Stomach smooth muscle (tissue), 2 donors: ENCODE measurements around the gene ALS2.

Experiments used
- H3K27ac ChIP-seq: one replicate; pipeline ENCODE4 v1.7.0; 2013; ENCODE audit warnings: mild to moderate bottlenecking, low read length, inconsistent platforms
- H3K27me3 ChIP-seq, 2 donors: one replicate each; pipeline ENCODE4 v1.7.0; 2013; ENCODE audit warnings: low read length in 2 of 2; ENCODE audit not compliant: insufficient read depth in 2 of 2, control insufficient read depth in 1 of 2
- H3K36me3 ChIP-seq, 2 donors: one replicate each; pipeline ENCODE4 v1.7.0; 2013; ENCODE audit warnings: low read length in 2 of 2; ENCODE audit not compliant: control insufficient read depth in 2 of 2, insufficient read depth in 2 of 2
- H3K4me1 ChIP-seq: one replicate; pipeline ENCODE4 v1.7.0; 2013; ENCODE audit warnings: low read length; ENCODE audit not compliant: control insufficient read depth, insufficient read depth
- H3K4me3 ChIP-seq, 2 donors: one replicate each; pipeline ENCODE4 v1.7.0; 2013; ENCODE audit warnings: low read length in 2 of 2
- H3K9ac ChIP-seq, 2 donors: one replicate each; pipeline ENCODE4 v1.7.0; 2013; ENCODE audit warnings: low read length in 2 of 2, mild to moderate bottlenecking in 1 of 2
- H3K9me3 ChIP-seq, 2 donors: one replicate each; pipeline ENCODE4 v1.7.0; 2013; ENCODE audit warnings: low read length in 2 of 2; ENCODE audit not compliant: control insufficient read depth in 2 of 2
- donor health status: healthy.
- donor health status: Pancreatic carcinoma.

The ALS2 gene

DNA sequence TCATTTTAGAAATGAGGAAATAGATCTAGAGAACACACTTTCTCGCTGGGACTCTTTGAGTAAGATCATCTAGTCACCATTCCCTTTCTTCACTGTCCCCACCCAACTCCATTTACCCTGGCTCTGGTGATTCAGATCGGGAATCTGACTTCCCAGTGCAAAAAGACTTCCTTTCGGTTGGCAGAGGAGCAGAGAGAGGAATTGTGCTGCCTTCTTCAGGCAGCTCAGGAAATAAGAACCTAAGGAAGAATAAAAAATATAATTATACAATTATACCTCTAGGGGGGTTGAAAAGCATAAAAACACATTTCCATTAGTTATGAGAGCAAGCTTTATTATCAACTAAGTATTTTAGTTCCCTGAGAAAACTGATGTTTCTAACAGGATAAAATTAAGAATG lies 73.0 kb downstream of the ALS2 start:
- Histone ChIP-seq H3K27ac (no peak overlapping the region), H3K27me3 (no peaks in the 10 kb centered on the region), H3K36me3 (peaks cover 13 to 38% of the 10 kb centered on the region in 2 donors), H3K4me3 (no peak overlapping the region), H3K9ac (no peak overlapping the region), H3K4me1 (no peaks in the 10 kb centered on the region), H3K9me3 (no peaks in the 10 kb centered on the region)

DNA sequence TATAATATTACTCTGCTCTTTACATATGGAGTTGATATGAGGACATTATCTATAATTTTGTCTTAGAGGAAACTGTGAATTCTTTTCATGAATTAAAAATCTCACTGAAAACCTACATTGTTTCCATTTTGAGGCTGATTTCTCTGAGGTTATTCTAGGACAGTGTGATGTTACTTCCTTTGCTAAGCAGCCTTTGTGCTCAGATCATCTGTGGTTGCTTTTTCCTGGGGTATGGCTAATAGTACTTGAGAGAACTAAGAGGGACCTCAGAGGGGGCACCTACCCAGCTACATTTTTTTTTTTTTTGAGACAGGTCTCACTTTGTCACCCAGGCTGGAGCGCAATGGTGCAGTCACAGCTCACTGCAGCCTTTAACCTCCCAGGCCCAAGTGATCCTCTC lies 73.6 kb downstream of the ALS2 start:
- Histone ChIP-seq H3K4me3 (no peak overlapping the region), H3K9ac (no peak overlapping the region), H3K4me1 (no peaks in the 10 kb centered on the region), H3K36me3 (peaks cover 13 to 38% of the 10 kb centered on the region in 2 donors), H3K9me3 (no peaks in the 10 kb centered on the region), H3K27me3 (no peaks in the 10 kb centered on the region), H3K27ac (no peak overlapping the region)

DNA sequence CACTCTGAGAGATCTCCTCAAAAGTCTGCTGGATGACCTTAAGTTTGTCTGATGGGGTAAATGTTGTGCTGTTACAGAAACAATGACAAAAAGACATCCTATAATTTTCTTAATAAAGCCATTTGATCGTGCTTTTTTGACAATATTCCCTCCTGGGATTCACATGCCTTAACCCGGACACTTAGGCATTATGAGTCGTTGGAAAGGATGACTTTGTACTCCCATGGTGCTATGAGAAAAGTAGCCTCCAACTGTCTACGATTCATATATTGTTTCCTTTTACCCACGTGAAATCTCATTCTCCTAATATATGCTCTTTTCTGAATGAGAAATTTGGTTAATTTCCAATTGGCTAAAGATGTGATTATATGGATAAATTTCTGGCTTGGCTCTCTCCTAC lies 76.2 kb downstream of the ALS2 start:
- Histone ChIP-seq H3K27me3 (no peaks in the 10 kb centered on the region), H3K27ac (no peak overlapping the region), H3K9ac (no peak overlapping the region), H3K4me1 (no peaks in the 10 kb centered on the region), H3K36me3 (peaks cover 17 to 34% of the 10 kb centered on the region in 2 donors), H3K9me3 (no peaks in the 10 kb centered on the region), H3K4me3 (no peak overlapping the region)

DNA sequence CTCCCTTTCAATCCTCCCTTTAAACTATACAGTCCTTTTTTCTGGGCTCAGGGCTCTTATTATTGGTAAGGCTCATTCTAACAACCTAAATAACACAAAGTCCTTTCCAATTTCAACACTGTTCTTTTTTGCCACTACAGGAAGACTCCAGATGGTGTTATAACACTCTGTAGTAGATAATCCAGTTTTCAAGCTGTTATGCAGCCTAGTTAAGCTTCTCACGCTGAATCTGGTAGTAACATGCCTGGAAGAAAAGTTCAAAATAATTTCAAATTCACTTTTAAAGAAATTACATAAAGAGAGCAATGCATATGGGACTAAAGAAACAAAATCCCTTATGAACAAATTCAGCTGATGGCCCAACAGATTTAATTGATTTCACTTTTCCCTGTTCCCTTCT lies 79.1 kb downstream of the ALS2 start:
- Histone ChIP-seq H3K9me3 (no peaks in the 10 kb centered on the region), H3K36me3 (peaks cover 17 to 22% of the 10 kb centered on the region in 2 donors), H3K27me3 (no peaks in the 10 kb centered on the region), H3K4me1 (no peaks in the 10 kb centered on the region), H3K27ac (no peak overlapping the region), H3K4me3 (no peak overlapping the region), H3K9ac (no peak overlapping the region)

DNA sequence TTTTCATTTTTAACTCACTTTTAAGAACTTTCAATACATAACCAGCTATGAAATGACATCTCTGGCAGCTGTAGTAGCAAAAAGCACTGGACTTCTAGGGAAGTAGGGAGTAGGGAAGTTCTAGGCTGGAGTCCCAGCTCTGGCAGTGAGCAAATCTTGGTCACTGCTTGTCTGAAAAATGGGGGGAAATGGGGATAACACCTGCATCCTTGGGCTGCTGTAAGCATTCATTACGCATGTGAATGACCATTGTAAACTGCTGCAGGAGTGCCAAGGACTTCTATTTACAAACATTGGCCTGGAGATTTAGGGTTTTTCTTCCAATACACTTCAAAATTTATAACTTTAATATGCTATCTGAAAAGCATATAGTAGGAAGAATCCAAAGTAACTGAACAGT lies 81.3 kb downstream of the ALS2 start:
- no peak overlapping the region for H3K4me3 ChIP-seq
- no peaks in the 10 kb centered on the region for H3K4me1 ChIP-seq
- H3K36me3 ChIP-seq = peaks cover 11 to 12% of the 10 kb centered on the region in 2 donors
- H3K27me3 ChIP-seq = no peaks in the 10 kb centered on the region
- H3K27ac ChIP-seq = no peak overlapping the region
- H3K9ac ChIP-seq = no peak overlapping the region
- no peaks in the 10 kb centered on the region for H3K9me3 ChIP-seq

DNA sequence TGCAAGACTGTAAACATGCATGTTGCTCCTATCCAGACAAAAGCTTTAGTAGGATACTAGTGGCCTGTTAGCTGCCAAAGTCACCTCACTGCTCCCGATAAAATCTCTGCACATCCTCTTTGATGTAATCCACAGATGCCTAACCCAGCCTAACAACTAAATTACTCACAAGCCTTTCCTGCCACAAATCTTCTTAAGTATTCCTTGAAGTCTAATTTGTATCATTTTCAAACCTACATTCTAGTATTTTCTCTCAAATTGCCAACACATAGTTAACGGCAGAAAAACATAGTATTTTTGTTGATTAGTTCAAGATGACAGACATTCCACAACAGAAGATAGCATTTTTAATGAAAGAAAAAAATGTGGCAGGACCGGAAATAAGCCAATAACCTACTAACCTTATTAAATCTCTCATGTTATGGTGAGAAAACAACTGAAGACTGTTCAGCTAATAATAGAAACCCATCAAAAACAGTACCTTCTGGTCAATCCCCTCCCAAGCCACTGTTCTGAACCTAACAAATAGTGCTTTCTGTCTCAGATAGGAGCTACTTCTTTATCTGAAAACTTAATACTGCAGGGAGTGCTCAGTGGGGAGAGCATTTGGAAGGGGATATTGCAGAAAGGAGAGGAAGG lies 82.0 kb downstream of the ALS2 start, which contains the start of gene MPP4:
TSS of gene MPP4 (minus strand) at position 57 of the 639 bp plus-strand sequence. CDS start 4,690 bp downstream, outside the sequence.
- H3K27ac ChIP-seq = no peak within 1 kb of the TSS
- H3K4me3 ChIP-seq = no peak within 1 kb of the TSS
- H3K36me3 ChIP-seq = peaks cover 7 to 8% of the 10 kb centered on the region in 2 donors
- no peaks in the 10 kb centered on the region for H3K4me1 ChIP-seq
- no peaks in the 10 kb centered on the region for H3K27me3 ChIP-seq
- H3K9ac ChIP-seq = no peak within 1 kb of the TSS
- H3K9me3 ChIP-seq = no peaks in the 10 kb centered on the region

DNA sequence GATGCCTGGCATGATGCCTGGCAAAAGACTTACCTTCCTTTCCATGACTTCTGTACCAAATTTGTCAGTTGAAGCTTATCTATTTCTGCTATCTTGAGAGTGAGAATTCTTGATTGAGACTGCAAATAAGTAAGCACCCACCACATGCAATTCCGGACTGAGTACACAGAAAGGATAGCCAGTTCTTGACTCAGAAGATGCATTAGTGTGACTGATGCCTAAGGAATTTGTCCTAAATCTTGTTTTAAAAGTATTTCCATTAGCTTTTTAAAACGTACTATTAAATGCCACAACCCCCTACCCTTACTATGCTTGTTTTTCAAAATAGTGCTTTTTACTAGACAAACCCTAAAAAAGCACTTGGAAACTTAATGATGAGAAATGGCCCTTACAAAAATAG lies 82.8 kb downstream of the ALS2 start:
- H3K9ac ChIP-seq = no peak overlapping the region
- H3K9me3 ChIP-seq = no peaks in the 10 kb centered on the region
- H3K27me3 ChIP-seq = no peaks in the 10 kb centered on the region
- H3K4me1 ChIP-seq = no peaks in the 10 kb centered on the region
- H3K4me3 ChIP-seq = no peak overlapping the region
- H3K27ac ChIP-seq = no peak overlapping the region
- peaks cover 7 to 8% of the 10 kb centered on the region in 2 donors for H3K36me3 ChIP-seq

DNA sequence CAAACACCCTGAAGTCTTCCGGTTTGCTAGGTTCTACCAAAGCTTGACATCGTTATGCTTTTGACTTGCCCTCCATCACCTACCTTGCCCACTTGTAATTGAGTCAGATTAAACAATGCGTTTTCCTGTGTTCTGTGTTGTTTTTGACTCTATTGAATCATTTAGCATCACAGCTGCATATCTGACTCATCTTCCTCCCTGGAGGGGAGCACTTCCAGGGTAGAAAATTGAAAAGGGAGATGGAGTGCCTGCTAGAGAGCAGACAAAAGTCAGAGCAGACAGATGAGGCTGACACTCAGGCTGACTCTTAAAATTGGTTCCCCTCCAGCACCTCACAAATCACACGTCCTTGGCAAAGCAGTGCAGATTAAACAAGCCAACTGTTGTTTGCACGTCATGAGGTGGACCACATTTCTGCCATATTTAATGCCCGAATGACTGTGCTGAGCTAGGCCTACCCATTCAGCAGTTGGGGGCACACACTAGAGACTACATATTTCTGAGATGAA lies 84.5 kb downstream of the ALS2 start:
- H3K9me3 ChIP-seq = no peaks in the 10 kb centered on the region
- H3K27me3 ChIP-seq = no peaks in the 10 kb centered on the region
- no peak overlapping the region for H3K27ac ChIP-seq
- H3K9ac ChIP-seq = no peak overlapping the region
- no peaks in the 10 kb centered on the region for H3K4me1 ChIP-seq
- peaks cover 5 to 8% of the 10 kb centered on the region in 2 donors for H3K36me3 ChIP-seq
- no peak overlapping the region for H3K4me3 ChIP-seq

DNA sequence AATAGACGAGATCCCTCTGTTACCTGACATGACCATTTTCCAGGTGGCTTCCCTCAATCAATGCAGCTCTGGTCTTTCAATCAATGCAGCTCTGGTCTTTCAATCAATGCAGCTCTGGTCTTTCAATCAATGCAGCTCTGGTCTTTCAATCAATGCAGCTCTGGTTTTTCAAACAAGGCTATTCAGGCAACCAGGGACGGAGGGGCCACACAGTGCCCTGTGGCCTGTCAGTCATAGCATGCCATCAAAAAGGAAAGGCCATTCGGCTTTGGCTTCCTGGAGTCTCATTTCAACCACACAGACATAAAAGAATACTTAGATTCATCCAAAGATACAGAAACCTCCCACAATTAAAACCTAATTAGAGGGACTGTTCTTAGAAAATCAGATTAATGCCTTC lies 95.6 kb downstream of the ALS2 start:
- Histone ChIP-seq H3K4me3 (no peak overlapping the region), H3K27me3 (no peaks in the 10 kb centered on the region), H3K9ac (no peak overlapping the region), H3K4me1 (no peaks in the 10 kb centered on the region), H3K9me3 (no peaks in the 10 kb centered on the region), H3K27ac (no peak overlapping the region), H3K36me3 (no peaks in the 10 kb centered on the region)

DNA sequence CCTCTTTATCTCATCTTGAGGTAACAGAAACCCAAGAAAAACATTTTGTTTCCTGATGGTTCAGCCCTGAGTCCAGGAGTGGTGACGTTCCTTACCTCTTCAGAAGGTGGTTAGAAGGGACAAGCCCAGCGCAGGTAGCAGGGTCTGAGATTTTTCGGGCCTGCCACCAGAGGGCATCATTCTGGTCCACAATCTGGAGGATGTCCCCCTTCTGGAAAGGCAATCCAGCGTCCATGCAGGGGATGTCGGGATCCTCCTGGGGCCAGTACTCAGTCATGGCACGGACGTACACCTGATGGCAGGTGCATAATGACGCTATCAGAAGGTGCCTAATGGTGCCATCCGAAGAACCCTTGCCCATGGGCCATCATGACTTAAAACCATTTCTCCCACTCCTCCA lies 100.0 kb downstream of the ALS2 start:
- H3K9ac ChIP-seq = no peak overlapping the region
- no peaks in the 10 kb centered on the region for H3K4me1 ChIP-seq
- H3K4me3 ChIP-seq = no peak overlapping the region
- no peaks in the 10 kb centered on the region for H3K27me3 ChIP-seq
- no peaks in the 10 kb centered on the region for H3K36me3 ChIP-seq
- no peaks in the 10 kb centered on the region for H3K9me3 ChIP-seq
- H3K27ac ChIP-seq = no peak overlapping the region

DNA sequence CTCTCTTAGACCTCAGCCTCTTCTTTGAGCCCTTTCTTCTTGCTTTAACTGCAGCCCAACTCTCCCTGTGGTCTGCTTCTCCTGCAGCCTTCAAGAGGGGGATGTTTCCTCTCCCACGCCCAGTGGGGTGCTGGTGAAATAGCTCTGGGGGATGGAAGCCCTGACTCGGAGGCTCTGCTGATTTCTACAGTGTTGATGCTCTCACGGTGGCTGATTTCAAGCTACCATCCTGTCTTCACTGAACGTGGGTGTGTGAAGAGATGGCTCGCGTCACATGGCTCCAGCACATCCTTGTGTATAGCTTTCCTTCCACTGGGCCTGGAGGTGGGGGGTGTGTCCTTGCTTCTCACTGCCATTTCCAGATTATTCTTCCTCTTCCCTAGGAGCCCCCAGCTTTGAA lies 102.3 kb downstream of the ALS2 start:
- H3K4me3 ChIP-seq = no peak overlapping the region
- H3K4me1 ChIP-seq = no peaks in the 10 kb centered on the region
- H3K27me3 ChIP-seq = no peaks in the 10 kb centered on the region
- no peaks in the 10 kb centered on the region for H3K36me3 ChIP-seq
- no peak overlapping the region for H3K27ac ChIP-seq
- no peak overlapping the region for H3K9ac ChIP-seq
- no peaks in the 10 kb centered on the region for H3K9me3 ChIP-seq
